Spleen (tissue), 7 donors: Measurements from ENCODE around the gene ONECUT2.

Experiments used
- CTCF ChIP-seq, 11 experiments: fragments of 200-600 bp in 7 of 11; fragments of 450-650 bp in 4 of 11; sonication (generic) in 4 of 11; IDR thresholded peaks in 8 of 11; conservative IDR thresholded peaks in 3 of 11; 1 replicate in 7 of 11; 2 replicates in 4 of 11; pipeline versions ENCODE4 v1.4.0 to v1.8.0; 2016 to 2021; ENCODE audit warnings: antibody characterized with exemption in 11 of 11, inconsistent platforms in 4 of 11, mild to moderate bottlenecking in 1 of 11
- POLR2A ChIP-seq, 3 donors: fragments of 450-650 bp; IDR thresholded peaks; one replicate each; pipeline ENCODE4 v1.5.1; 2017; ENCODE audit warnings: antibody characterized with exemption in 3 of 3, mild to moderate bottlenecking in 1 of 3
- POLR2AphosphoS5 ChIP-seq, 3 donors: sonication (generic); formaldehyde crosslinking; IDR thresholded peaks; one replicate each; pipeline ENCODE4 v1.5.1; 2017; ENCODE audit warnings: antibody characterized with exemption in 3 of 3
- donor health status: DM: no; HTN: no; CAD: no; lungs with moderate emphysema.
- donor health status: DM: no; HTN: no; CAD: no.
- donor health status: DM: no; HTN: no; CAD: no.

- TF ChIP-seq POLR2A (IDR thresholded peaks at IDR 0.05), result no peak
- TF ChIP-seq CTCF (IDR thresholded peaks at IDR 0.05 in 8 of 11, conservative IDR thresholded peaks at IDR 0.05 in 3 of 11), result no peak
- no peak for TF ChIP-seq POLR2AphosphoS5 (IDR thresholded peaks at IDR 0.05)
Measured at GRCh38 chr18:57429167-57430078, 5.8 kb upstream of the ONECUT2 start.
